Muscle of leg (tissue), 16 donors: Measurements from ENCODE around the gene PLXNB2. TPM values are rescaled to one million over a fixed set of nuclear protein-coding genes. Genes with fewer than 3 reads are reported as not detected.

Experiments used
- DNase-seq: peaks from one replicate; pipeline ENCODE4 v3.0.0; 2013
- H3K27ac ChIP-seq: one replicate; pipeline ENCODE4 v1.5.1; 2013; ENCODE audit warnings: mild to moderate bottlenecking, low read length, control low read depth
- H3K27me3 ChIP-seq: one replicate; pipeline ENCODE4 v1.6.1; 2013; ENCODE audit warnings: low read length; ENCODE audit not compliant: control insufficient read depth, insufficient read depth
- H3K36me3 ChIP-seq: one replicate; pipeline ENCODE4 v1.6.1; 2013; ENCODE audit warnings: low read length; ENCODE audit not compliant: control insufficient read depth, insufficient read depth
- H3K4me1 ChIP-seq: one replicate; pipeline ENCODE4 v1.6.1; 2013; ENCODE audit warnings: low read length; ENCODE audit not compliant: control insufficient read depth, insufficient read depth
- H3K4me3 ChIP-seq: one replicate; pipeline ENCODE4 v1.5.1; 2013; ENCODE audit warnings: low read length, control low read depth
- H3K9me3 ChIP-seq: replicated peaks from 2 replicates; pipeline ENCODE4 v1.6.1; 2013; ENCODE audit warnings: low read depth, low read length; ENCODE audit not compliant: control insufficient read depth
- WGBS: methylation state at CpG from one replicate; pipeline ENCODE4 v1.1.5; 2013; ENCODE audit warnings: missing lambda C conversion rate; ENCODE audit not compliant: insufficient coverage; 5-methylcytosine and 5-hydroxymethylcytosine counted together
- long read RNA-seq, 11 donors: transcript quantifications; one replicate each; lab custom pipeline, GENCODE V29; 2026
- polyA plus RNA-seq, 8 donors: library from polyadenylated mRNA; unstranded; fragments of 120-200 nt; gene quantifications; one replicate each; pipeline versions ENCODE4 v1.2.1 to v1.2.3, GENCODE V29; 2013; ENCODE audit warnings: inconsistent platforms in 1 of 8, low replicate concordance in 1 of 8; ENCODE audit not compliant: insufficient read length in 8 of 8, insufficient read depth in 1 of 8
- total RNA-seq: library from RNA; stranded (reverse); fragments of 120-200 nt; gene quantifications from one replicate; pipeline ENCODE4 v1.2.4, GENCODE V29; 2013

The PLXNB2 gene
- 36.9 TPM for total RNA-seq
- polyA plus RNA-seq: 100 to 1,000 TPM in 2 of 8 donors, 10 to 100 TPM in 6; 72.1 to 110 (median 94.2) TPM
- long read RNA-seq, donor 1: 0 reads
- long read RNA-seq, donor 2: 0 reads
- long read RNA-seq, donor 3: 0 reads
- long read RNA-seq, donor 4, full-length matches to known transcripts: 2 of 2 reads
- long read RNA-seq, donor 4, partial matches to known transcripts: 0 of 2 reads
- long read RNA-seq, donor 4, other reads (novel, unspliced or antisense): 0 of 2 reads
- long read RNA-seq, donor 5, partial matches to known transcripts: 0 of 4 reads
- long read RNA-seq, donor 5, other reads (novel, unspliced or antisense): 0 of 4 reads
- long read RNA-seq, donor 6, full-length matches to known transcripts: 3 of 3 reads
- long read RNA-seq, donor 6, partial matches to known transcripts: 0 of 3 reads
- long read RNA-seq, donor 6, other reads (novel, unspliced or antisense): 0 of 3 reads
- long read RNA-seq, donor 7, full-length matches to known transcripts: 1 of 1 reads
- long read RNA-seq, donor 7, partial matches to known transcripts: 0 of 1 reads
- long read RNA-seq, donor 7, other reads (novel, unspliced or antisense): 0 of 1 reads
- long read RNA-seq, donor 8, partial matches to known transcripts: 22 of 23 reads
- long read RNA-seq, donor 8, other reads (novel, unspliced or antisense): 0 of 23 reads
- long read RNA-seq, donor 9, partial matches to known transcripts: 0 of 3 reads
- long read RNA-seq, donor 9, other reads (novel, unspliced or antisense): 0 of 3 reads
- long read RNA-seq, donor 10, partial matches to known transcripts: 15 of 19 reads
- long read RNA-seq, donor 10, other reads (novel, unspliced or antisense): 0 of 19 reads
- long read RNA-seq, donor 11, full-length matches to known transcripts: 4 of 4 reads
- long read RNA-seq, donor 11, partial matches to known transcripts: 0 of 4 reads
- long read RNA-seq, donor 11, other reads (novel, unspliced or antisense): 0 of 4 reads

GRCh38 chr22:50306753-50307749 is at the start of gene PLXNB2:
Gene PLXNB2 (minus strand): TSS chr22:50307646. CDS start chr22:50290584, 17,062 bp downstream.
- peaks cover 19% of the 10 kb centered on the region for H3K36me3 ChIP-seq
- DNase-seq: peak; percentile 96
- WGBS: under 1% methylated on average over 93 of the region's 105 CpGs
- H3K4me1 ChIP-seq: peaks cover 67% of the 10 kb centered on the region
- no peaks in the 10 kb centered on the region for H3K9me3 ChIP-seq
- no peaks in the 10 kb centered on the region for H3K27me3 ChIP-seq
- H3K27ac ChIP-seq: peak within 1 kb of the TSS; percentile 92
- peak within 1 kb of the TSS; percentile 88 for H3K4me3 ChIP-seq

GRCh38 chr22:50357222-50357621 is 49.8 kb upstream of the PLXNB2 start:
- no peaks in the 10 kb centered on the region for H3K27me3 ChIP-seq
- WGBS: no CpG with 5 or more reads among the region's 1 CpG
- peaks cover 7% of the 10 kb centered on the region for H3K36me3 ChIP-seq

GRCh38 chr22:50356186-50356585 is 48.7 kb upstream of the PLXNB2 start:
- H3K9me3 ChIP-seq: no peaks in the 10 kb centered on the region
- H3K27me3 ChIP-seq: no peaks in the 10 kb centered on the region
- no peak for DNase-seq
- no peak overlapping the region for H3K4me3 ChIP-seq
- no CpG with 5 or more reads among the region's 8 CpGs for WGBS
- H3K27ac ChIP-seq: no peak overlapping the region
- H3K4me1 ChIP-seq: no peaks in the 10 kb centered on the region
- peaks cover 11% of the 10 kb centered on the region for H3K36me3 ChIP-seq

More at GRCh38 chr22:50357222-50357621, 49.8 kb upstream of the PLXNB2 start:
- H3K9me3 ChIP-seq: no peaks in the 10 kb centered on the region
- H3K4me3 ChIP-seq: no peak overlapping the region
- no peaks in the 10 kb centered on the region for H3K4me1 ChIP-seq
- no peak for DNase-seq
- H3K27ac ChIP-seq: no peak overlapping the region

- Histone ChIP-seq H3K4me3 (no peak overlapping the region), H3K27ac (no peak overlapping the region), H3K9me3 (no peaks in the 10 kb centered on the region), H3K4me1 (peaks cover 6% of the 10 kb centered on the region), H3K27me3 (no peaks in the 10 kb centered on the region), H3K36me3 (peaks cover 12% of the 10 kb centered on the region)
- DNase-seq: no peak
- WGBS: 79% methylated on average over 1 of the region's 2 CpGs
Observed at GRCh38 chr22:50348058-50348457, 40.6 kb upstream of the PLXNB2 start.

- 72% methylated on average over 8 of the region's 8 CpGs for WGBS
- Histone ChIP-seq H3K27ac (no peak overlapping the region), H3K4me1 (peaks cover 10% of the 10 kb centered on the region), H3K27me3 (no peaks in the 10 kb centered on the region), H3K9me3 (no peaks in the 10 kb centered on the region), H3K36me3 (peaks cover 12% of the 10 kb centered on the region), H3K4me3 (no peak overlapping the region)
- DNase-seq: no peak
Observed at GRCh38 chr22:50347157-50347556, 39.7 kb upstream of the PLXNB2 start.

GRCh38 chr22:50346470-50346869 is 39.0 kb upstream of the PLXNB2 start:
- H3K36me3 ChIP-seq: peaks cover 10% of the 10 kb centered on the region
- H3K27ac ChIP-seq: no peak overlapping the region
- H3K27me3 ChIP-seq: no peaks in the 10 kb centered on the region
- H3K9me3 ChIP-seq: no peaks in the 10 kb centered on the region
- no peak overlapping the region for H3K4me3 ChIP-seq
- H3K4me1 ChIP-seq: peaks cover 13% of the 10 kb centered on the region
- no peak for DNase-seq
- 60% methylated on average over 8 of the region's 8 CpGs for WGBS

GRCh38 chr22:50343541-50343935 is 36.1 kb upstream of the PLXNB2 start:
- H3K36me3 ChIP-seq: peaks cover 8% of the 10 kb centered on the region
- DNase-seq: no peak
- no peaks in the 10 kb centered on the region for H3K27me3 ChIP-seq
- no peaks in the 10 kb centered on the region for H3K9me3 ChIP-seq
- H3K4me3 ChIP-seq: peak overlapping the region; percentile 64
- H3K4me1 ChIP-seq: peaks cover 13% of the 10 kb centered on the region
- no peak overlapping the region for H3K27ac ChIP-seq
- 0% methylated on average over 2 of the region's 9 CpGs for WGBS

GRCh38 chr22:50342651-50343540 is 35.5 kb upstream of the PLXNB2 start, which contains the start of gene PPP6R2:
Gene PPP6R2 (plus strand): TSS chr22:50343327. CDS start chr22:50393909, 50,582 bp downstream.
- Histone ChIP-seq H3K36me3 (peaks cover 7% of the 10 kb centered on the region), H3K4me3 (peak within 1 kb of the TSS; percentile 64), H3K27me3 (no peaks in the 10 kb centered on the region), H3K9me3 (no peaks in the 10 kb centered on the region), H3K4me1 (peaks cover 13% of the 10 kb centered on the region), H3K27ac (peak within 1 kb of the TSS; percentile 25)
- WGBS: 1% methylated on average over 82 of the region's 87 CpGs
- DNase-seq: peak; percentile 88
